VCaP (cell line): ENCODE data around the gene GCA.

Source experiments
- H3K27ac ChIP-seq: fragments of 450-650 bp; 2 replicates; pipeline ENCODE4 v1.5.1; 2017
- TF ChIP-seq, protein P1 (sequence below): fragments of 450-650 bp; conservative IDR thresholded peaks from 2 replicates; pipeline ENCODE4 v1.5.1; 2017; ENCODE audit warnings: mild to moderate bottlenecking, moderate library complexity

GCA gene

DNA sequence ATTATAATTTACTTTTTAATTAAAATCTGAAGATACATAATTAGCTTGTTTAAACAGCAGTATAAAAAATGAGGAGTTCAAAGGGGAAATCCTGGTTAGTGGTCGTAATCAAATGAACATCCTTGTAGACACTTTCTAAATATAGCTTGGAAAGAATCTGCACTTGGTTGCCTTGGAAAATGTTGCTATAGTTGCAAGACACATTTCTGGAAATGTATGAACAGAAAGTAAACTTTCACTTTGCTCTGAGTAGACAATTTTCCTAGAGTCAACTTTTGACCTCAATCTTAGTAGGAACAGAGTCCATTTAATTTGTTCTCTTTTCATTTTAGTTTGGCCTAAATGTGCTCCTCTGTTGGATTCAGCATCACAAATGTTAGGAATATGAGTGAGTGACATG lies 38.3 kb downstream of the GCA start:
- H3K27ac ChIP-seq: no peak overlapping the region
- TF ChIP-seq, protein P1, sequence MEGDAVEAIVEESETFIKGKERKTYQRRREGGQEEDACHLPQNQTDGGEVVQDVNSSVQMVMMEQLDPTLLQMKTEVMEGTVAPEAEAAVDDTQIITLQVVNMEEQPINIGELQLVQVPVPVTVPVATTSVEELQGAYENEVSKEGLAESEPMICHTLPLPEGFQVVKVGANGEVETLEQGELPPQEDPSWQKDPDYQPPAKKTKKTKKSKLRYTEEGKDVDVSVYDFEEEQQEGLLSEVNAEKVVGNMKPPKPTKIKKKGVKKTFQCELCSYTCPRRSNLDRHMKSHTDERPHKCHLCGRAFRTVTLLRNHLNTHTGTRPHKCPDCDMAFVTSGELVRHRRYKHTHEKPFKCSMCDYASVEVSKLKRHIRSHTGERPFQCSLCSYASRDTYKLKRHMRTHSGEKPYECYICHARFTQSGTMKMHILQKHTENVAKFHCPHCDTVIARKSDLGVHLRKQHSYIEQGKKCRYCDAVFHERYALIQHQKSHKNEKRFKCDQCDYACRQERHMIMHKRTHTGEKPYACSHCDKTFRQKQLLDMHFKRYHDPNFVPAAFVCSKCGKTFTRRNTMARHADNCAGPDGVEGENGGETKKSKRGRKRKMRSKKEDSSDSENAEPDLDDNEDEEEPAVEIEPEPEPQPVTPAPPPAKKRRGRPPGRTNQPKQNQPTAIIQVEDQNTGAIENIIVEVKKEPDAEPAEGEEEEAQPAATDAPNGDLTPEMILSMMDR: no peak

DNA sequence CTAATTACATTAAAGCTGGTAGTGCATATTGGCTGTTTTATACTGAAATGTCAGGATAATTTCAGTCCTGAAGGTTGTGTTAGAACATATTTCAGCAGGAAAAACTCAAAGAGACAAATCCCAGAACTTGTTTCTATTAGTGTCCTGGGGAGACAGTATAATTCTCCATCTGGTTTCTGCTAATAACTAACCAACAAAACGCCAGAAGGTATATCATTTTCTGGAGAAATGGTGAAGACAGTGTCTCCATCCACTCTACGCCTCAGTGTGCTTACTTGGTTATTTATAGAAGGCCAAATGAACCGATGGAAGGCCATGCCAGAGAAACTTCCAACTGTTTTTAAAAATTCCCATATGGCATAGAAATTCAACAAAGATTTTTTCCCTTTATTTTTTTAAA lies 41.6 kb downstream of the GCA start:
- no peak overlapping the region for H3K27ac ChIP-seq
- TF ChIP-seq, protein P1: no peak

DNA sequence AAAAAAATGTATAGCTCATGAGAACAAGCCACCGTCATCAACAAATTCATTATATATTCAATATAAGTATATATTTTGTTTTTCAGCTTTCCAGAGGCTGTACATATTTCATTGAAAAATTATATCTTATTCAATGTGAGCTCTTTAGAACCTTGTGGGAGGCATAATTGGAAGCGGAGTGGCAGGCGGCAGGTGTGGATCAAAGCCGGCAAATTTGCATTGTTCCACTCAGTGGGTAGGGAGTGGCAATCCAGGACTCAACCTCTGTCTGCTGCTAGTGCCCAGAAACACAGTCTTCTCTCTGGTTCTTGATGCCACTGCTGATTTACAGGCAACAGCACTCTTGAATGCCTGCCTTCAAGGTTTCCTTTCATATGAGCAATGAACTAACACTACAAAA lies 46.9 kb downstream of the GCA start:
- H3K27ac ChIP-seq: no peak overlapping the region
- TF ChIP-seq, protein P1: no peak

DNA sequence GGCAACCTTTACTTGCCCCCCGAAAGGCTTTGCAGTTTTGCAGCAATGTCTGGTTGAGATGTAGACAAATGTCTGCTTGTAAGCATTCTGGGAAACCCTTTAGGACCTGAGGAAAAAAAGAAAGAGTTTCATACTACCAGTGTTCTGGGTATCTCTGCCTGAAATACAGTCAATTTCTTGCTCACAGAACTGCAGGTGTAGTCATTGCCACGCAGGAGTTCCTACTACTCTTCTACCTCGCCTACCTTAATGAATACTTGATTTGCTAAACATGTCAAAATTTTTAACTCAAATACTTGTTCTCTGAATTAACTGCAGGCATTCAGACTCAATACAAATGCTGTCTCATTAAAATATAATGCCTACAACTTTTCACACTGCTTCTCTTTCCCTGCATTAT lies 56.4 kb downstream of the GCA start:
- TF ChIP-seq, protein P1: no peak
- H3K27ac ChIP-seq: no peak overlapping the region

DNA sequence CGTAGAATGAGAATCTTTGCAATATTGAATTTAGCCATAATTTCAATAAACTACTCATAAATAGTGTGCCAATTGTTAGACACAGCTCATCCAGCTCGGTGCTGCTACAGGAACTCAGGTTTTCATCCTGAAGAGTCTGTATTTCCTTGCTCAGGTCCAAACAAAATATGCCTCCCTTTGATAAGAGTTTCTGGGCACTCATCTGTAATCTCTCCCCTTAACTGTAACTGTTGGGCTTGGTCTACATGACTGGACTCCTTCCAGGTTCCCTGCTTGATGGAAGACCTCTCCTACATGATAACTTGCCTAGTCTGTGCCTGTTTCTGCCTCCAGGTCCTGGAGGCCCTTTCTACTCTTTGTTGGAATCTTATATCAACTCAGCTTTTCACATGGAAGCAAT lies 57.9 kb downstream of the GCA start:
- H3K27ac ChIP-seq: no peak overlapping the region
- TF ChIP-seq, protein P1: no peak

DNA sequence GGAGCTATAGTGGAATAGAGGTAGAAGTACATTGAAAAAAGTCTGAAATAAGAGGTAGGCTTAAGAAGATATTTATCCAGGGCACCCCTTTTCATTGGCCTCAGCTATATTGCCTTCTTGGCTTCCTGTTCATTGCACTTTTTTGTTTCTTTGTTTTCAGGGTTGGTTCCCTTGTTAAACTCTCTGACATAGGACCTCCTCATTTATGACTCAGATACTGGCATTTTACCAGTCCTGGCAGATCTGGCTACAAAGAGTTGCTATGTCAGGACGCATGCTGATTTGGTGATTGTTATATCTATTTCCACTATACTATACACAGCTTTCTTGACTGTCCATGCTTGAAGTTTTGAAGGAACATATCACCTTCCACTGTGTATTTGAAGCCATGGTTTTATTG lies 60.0 kb downstream of the GCA start:
- TF ChIP-seq, protein P1: no peak
- no peak overlapping the region for H3K27ac ChIP-seq
